PFSK-1 (cell line): ENCODE measurements around the gene HOMER1.

Experiments used
- FOXP2 ChIP-seq: optimal IDR thresholded peaks from 2 replicates; pipeline ENCODE3; 2011; ENCODE audit warnings: borderline replicate concordance, control low read depth, inconsistent platforms; ENCODE audit not compliant: insufficient read depth; ENCODE audit errors: extremely low read length, extremely low read depth
- POLR2AphosphoS5 ChIP-seq: IDR thresholded peaks from 2 replicates; pipeline ENCODE4 v1.6.1; 2012; ENCODE audit warnings: low read depth, mild to moderate bottlenecking, control low read depth, low read length, moderate library complexity
- SIN3A ChIP-seq: IDR thresholded peaks from 2 replicates; pipeline ENCODE4 v1.6.1; 2012; ENCODE audit warnings: mild to moderate bottlenecking, low read length, moderate library complexity, borderline replicate concordance; ENCODE audit not compliant: insufficient read depth
- TAF1 ChIP-seq: IDR thresholded peaks from 2 replicates; pipeline ENCODE4 v1.6.1; 2012; ENCODE audit warnings: low read length, control low read depth, borderline replicate concordance; ENCODE audit not compliant: insufficient read depth
- TF ChIP-seq, protein P1 (sequence below), 2 experiments: IDR thresholded peaks; 2 replicates each; pipeline versions ENCODE4 v1.6.1 to v1.8.0; 2011 to 2012; ENCODE audit warnings: low read depth in 2 of 2, low read length in 2 of 2, control low read depth in 1 of 2, inconsistent platforms in 1 of 2, mild to moderate bottlenecking in 1 of 2, moderate library complexity in 1 of 2; ENCODE audit not compliant: insufficient read depth in 1 of 2

Gene HOMER1

DNA sequence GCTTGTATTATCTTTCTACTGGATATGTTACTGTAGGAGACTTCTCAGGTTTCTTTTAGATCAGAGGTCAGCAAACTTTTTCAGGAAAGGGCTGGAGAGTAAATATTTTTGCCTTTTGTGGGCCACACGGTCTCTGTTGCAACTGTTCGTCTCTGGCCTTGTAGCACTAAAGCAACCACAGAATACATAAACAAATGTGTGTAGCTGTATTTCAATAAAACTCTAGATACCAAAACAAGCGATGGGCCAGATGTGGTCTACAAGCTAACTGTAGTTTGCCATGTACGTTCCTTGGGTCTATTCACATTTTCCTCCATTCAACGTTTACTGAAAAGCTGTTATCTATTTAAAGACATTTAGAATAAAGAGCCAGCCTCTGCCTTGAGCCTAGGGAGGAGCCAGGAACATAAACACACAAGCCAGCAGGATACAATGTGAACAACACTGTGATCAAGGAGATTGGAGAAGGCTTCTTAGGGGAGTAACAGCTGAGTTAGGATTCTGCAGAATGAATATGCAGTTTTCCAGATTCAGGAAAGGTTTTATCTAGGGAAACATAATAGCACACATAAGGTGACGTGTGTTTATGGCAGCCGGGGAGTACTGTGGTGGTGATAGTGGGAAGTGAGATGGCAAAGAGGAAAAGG is 33.0 kb upstream of the HOMER1 start:
- TF ChIP-seq FOXP2 = peak; percentile 17
- TF ChIP-seq POLR2AphosphoS5 = no peak
- no peak for TF ChIP-seq TAF1
- TF ChIP-seq SIN3A = no peak
- TF ChIP-seq, protein P1, sequence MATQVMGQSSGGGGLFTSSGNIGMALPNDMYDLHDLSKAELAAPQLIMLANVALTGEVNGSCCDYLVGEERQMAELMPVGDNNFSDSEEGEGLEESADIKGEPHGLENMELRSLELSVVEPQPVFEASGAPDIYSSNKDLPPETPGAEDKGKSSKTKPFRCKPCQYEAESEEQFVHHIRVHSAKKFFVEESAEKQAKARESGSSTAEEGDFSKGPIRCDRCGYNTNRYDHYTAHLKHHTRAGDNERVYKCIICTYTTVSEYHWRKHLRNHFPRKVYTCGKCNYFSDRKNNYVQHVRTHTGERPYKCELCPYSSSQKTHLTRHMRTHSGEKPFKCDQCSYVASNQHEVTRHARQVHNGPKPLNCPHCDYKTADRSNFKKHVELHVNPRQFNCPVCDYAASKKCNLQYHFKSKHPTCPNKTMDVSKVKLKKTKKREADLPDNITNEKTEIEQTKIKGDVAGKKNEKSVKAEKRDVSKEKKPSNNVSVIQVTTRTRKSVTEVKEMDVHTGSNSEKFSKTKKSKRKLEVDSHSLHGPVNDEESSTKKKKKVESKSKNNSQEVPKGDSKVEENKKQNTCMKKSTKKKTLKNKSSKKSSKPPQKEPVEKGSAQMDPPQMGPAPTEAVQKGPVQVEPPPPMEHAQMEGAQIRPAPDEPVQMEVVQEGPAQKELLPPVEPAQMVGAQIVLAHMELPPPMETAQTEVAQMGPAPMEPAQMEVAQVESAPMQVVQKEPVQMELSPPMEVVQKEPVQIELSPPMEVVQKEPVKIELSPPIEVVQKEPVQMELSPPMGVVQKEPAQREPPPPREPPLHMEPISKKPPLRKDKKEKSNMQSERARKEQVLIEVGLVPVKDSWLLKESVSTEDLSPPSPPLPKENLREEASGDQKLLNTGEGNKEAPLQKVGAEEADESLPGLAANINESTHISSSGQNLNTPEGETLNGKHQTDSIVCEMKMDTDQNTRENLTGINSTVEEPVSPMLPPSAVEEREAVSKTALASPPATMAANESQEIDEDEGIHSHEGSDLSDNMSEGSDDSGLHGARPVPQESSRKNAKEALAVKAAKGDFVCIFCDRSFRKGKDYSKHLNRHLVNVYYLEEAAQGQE (IDR thresholded peaks at IDR 0.05; ENCODE audit: insufficient read depth in 1 of 2, low read depth in 2 of 2, low read length in 2 of 2) = no peak

- TF ChIP-seq TAF1 (no peak), SIN3A (no peak), FOXP2 (no peak), POLR2AphosphoS5 (no peak)
- TF ChIP-seq, protein P1 (IDR thresholded peaks at IDR 0.05; ENCODE audit: insufficient read depth in 1 of 2, low read depth in 2 of 2, low read length in 2 of 2) = no peak
Observed at GRCh38 chr5:79544131-79544530, 30.2 kb upstream of the HOMER1 start.

GRCh38 chr5:79540939-79541338 is 27.0 kb upstream of the HOMER1 start:
- TF ChIP-seq, protein P1 (IDR thresholded peaks at IDR 0.05; ENCODE audit: insufficient read depth in 1 of 2, low read depth in 2 of 2, low read length in 2 of 2) = no peak
- no peak for TF ChIP-seq FOXP2
- TF ChIP-seq POLR2AphosphoS5 = no peak
- TF ChIP-seq SIN3A = no peak
- no peak for TF ChIP-seq TAF1

- TF ChIP-seq, protein P1 (IDR thresholded peaks at IDR 0.05; ENCODE audit: insufficient read depth in 1 of 2, low read depth in 2 of 2, low read length in 2 of 2) = no peak
- no peak for TF ChIP-seq POLR2AphosphoS5
- no peak for TF ChIP-seq SIN3A
- no peak for TF ChIP-seq TAF1
- no peak for TF ChIP-seq FOXP2
Observed at GRCh38 chr5:79536193-79536906, 22.4 kb upstream of the HOMER1 start.
